IMR-90 (cell line): ENCODE results near the gene FREM3. TPM values are rescaled to one million over a fixed set of nuclear protein-coding genes. Genes with fewer than 3 reads are reported as not detected.

Experiments used
- ATAC-seq: fragments of 200-7000 bp; cut with Tn5 transposase; 2 replicates; pipeline ENCODE4 v1.9.1; 2020; ENCODE audit warnings: low read depth, mild to moderate bottlenecking, moderate library complexity
- BruUV-seq: library from RNA; stranded (reverse); fragments of 400-500 nt; replicated peaks from 2 replicates; lab custom pipeline; 2021; lab: Mats Ljungman, UMichigan
- CTCF ChIA-PET: fragments of 300-600 bp; formaldehyde crosslinking; extraction: SDS; loops from one replicate; lab custom pipeline; 2021; ENCODE audit warnings: antibody characterized with exemption; lab: Yijun Ruan, JAX
- POLR2A ChIA-PET: fragments of 300-600 bp; sonication (Branson Sonifier 250); formaldehyde crosslinking; loops from one replicate; lab custom pipeline; 2022; ENCODE audit warnings: antibody characterized with exemption; ENCODE audit not compliant: unreplicated experiment; lab: Charles Lee
- DNase-seq: peaks from one replicate; pipeline ENCODE4 v3.0.0; 2013
- H2AFZ ChIP-seq: replicated peaks from 2 replicates; pipeline ENCODE3; 2013; ENCODE audit warnings: low read length, mild to moderate bottlenecking; ENCODE audit not compliant: poor library complexity
- H2AK5ac ChIP-seq: 2 replicates; pipeline ENCODE4 v1.6.1; 2013; ENCODE audit warnings: low read depth, low read length, inconsistent platforms
- H2AK9ac ChIP-seq: replicated peaks from 2 replicates; pipeline ENCODE3; 2013; ENCODE audit warnings: mild to moderate bottlenecking, low read depth, low read length, moderate library complexity; ENCODE audit not compliant: poor library complexity
- H2BK120ac ChIP-seq: 2 replicates; pipeline ENCODE4 v1.6.1; 2013; ENCODE audit warnings: low read depth, low read length, inconsistent platforms
- H2BK15ac ChIP-seq: 3 replicates; pipeline ENCODE4 v1.6.1; 2013; ENCODE audit warnings: low read depth, low read length, inconsistent platforms
- H2BK20ac ChIP-seq: 2 replicates; pipeline ENCODE4 v1.6.1; 2013; ENCODE audit warnings: low read depth, mild to moderate bottlenecking, inconsistent platforms, low read length, moderate library complexity
- H2BK5ac ChIP-seq: 2 replicates; pipeline ENCODE4 v1.6.1; 2013; ENCODE audit warnings: mild to moderate bottlenecking, low read depth, low read length, inconsistent platforms; ENCODE audit not compliant: poor library complexity, severe bottlenecking
- H3K14ac ChIP-seq: replicated peaks from 2 replicates; pipeline ENCODE4 v1.6.1; 2013; ENCODE audit warnings: low read depth, low read length, inconsistent platforms
- H3K18ac ChIP-seq: 2 replicates; pipeline ENCODE4 v1.6.1; 2013; ENCODE audit warnings: low read depth, low read length, control low read depth
- H3K23ac ChIP-seq: 2 replicates; pipeline ENCODE4 v1.6.1; 2013; ENCODE audit warnings: low read depth, low read length, inconsistent platforms
- H3K27ac ChIP-seq: 2 replicates; pipeline ENCODE4 v1.5.1; 2013; ENCODE audit warnings: mild to moderate bottlenecking, control low read depth, low read length; ENCODE audit not compliant: insufficient read depth
- H3K27me3 ChIP-seq: 2 replicates; pipeline ENCODE4 v1.6.1; 2013; ENCODE audit warnings: low read length; ENCODE audit not compliant: control insufficient read depth, insufficient read depth
- H3K36me3 ChIP-seq: 2 replicates; pipeline ENCODE4 v1.6.1; 2013; ENCODE audit warnings: low read length, mixed read lengths; ENCODE audit not compliant: control insufficient read depth, insufficient read depth
- H3K4ac ChIP-seq: 2 replicates; pipeline ENCODE4 v1.6.1; 2013; ENCODE audit warnings: low read depth, low read length, inconsistent platforms
- H3K4me1 ChIP-seq: 2 replicates; pipeline ENCODE4 v1.6.1; 2013; ENCODE audit warnings: low read length, mixed read lengths; ENCODE audit not compliant: control insufficient read depth, insufficient read depth
- H3K4me2 ChIP-seq: 2 replicates; pipeline ENCODE4 v1.6.1; 2013; ENCODE audit warnings: low read depth, mild to moderate bottlenecking, control low read depth, low read length, moderate library complexity
- H3K4me3 ChIP-seq: 2 replicates; pipeline ENCODE4 v1.5.1; 2013; ENCODE audit warnings: low read depth, mild to moderate bottlenecking, control low read depth, low read length, moderate library complexity; ENCODE audit not compliant: insufficient read depth
- H3K56ac ChIP-seq: 2 replicates; pipeline ENCODE4 v1.6.1; 2013; ENCODE audit warnings: low read length, inconsistent platforms; ENCODE audit not compliant: insufficient read depth; ENCODE audit errors: extremely low read depth
- H3K79me1 ChIP-seq, 2 experiments: 2 replicates each; pipeline ENCODE4 v1.6.1; 2013; ENCODE audit warnings: low read length in 2 of 2, inconsistent platforms in 1 of 2, low read depth in 1 of 2
- H3K9ac ChIP-seq: 2 replicates; pipeline ENCODE4 v1.6.1; 2013; ENCODE audit warnings: low read depth, low read length, control low read depth
- H3K9me1 ChIP-seq: 2 replicates; pipeline ENCODE4 v1.6.1; 2013; ENCODE audit warnings: low read length, inconsistent platforms; ENCODE audit not compliant: insufficient read depth
- H3K9me3 ChIP-seq: 2 replicates; pipeline ENCODE4 v1.6.1; 2013; ENCODE audit warnings: low read length; ENCODE audit not compliant: control insufficient read depth, insufficient read depth
- H4K20me1 ChIP-seq: 2 replicates; pipeline ENCODE4 v1.6.1; 2013; ENCODE audit warnings: low read length, inconsistent platforms; ENCODE audit not compliant: insufficient read depth
- H4K5ac ChIP-seq: 2 replicates; pipeline ENCODE4 v1.6.1; 2013; ENCODE audit warnings: mild to moderate bottlenecking, low read depth, low read length, control low read depth
- H4K8ac ChIP-seq, 2 experiments: 2 replicates each; pipeline ENCODE4 v1.6.1; 2013; ENCODE audit warnings: low read depth in 2 of 2, low read length in 2 of 2, control low read depth in 1 of 2, inconsistent platforms in 1 of 2
- H4K91ac ChIP-seq: 2 replicates; pipeline ENCODE4 v1.6.1; 2013; ENCODE audit warnings: low read depth, low read length, inconsistent platforms; ENCODE audit not compliant: insufficient read depth
- BHLHE40 ChIP-seq: fragments of 150-350 bp; IDR thresholded peaks from 2 replicates; pipeline ENCODE4 v1.6.1; 2016; ENCODE audit warnings: mild to moderate bottlenecking, low read depth, low read length
- CEBPB ChIP-seq: IDR thresholded peaks from 2 replicates; pipeline ENCODE4 v1.6.1; 2012; ENCODE audit warnings: low read depth, low read length, improper control_type of control experiment
- CHD1 ChIP-seq: IDR thresholded peaks from 2 replicates; pipeline ENCODE4 v1.6.1; 2012; ENCODE audit warnings: low read depth, low read length, improper control_type of control experiment
- FOS ChIP-seq: fragments of 150-350 bp; IDR thresholded peaks from 2 replicates; pipeline ENCODE4 v1.6.1; 2016; ENCODE audit warnings: low read depth, low read length
- MAFK ChIP-seq: IDR thresholded peaks from 2 replicates; pipeline ENCODE4 v1.6.1; 2012; ENCODE audit warnings: low read depth, low read length, improper control_type of control experiment
- MAZ ChIP-seq: IDR thresholded peaks from 2 replicates; pipeline ENCODE4 v1.6.1; 2012; ENCODE audit warnings: low read depth, mild to moderate bottlenecking, low read length, improper control_type of control experiment, moderate library complexity, borderline replicate concordance
- MXI1 ChIP-seq: IDR thresholded peaks from 2 replicates; pipeline ENCODE4 v1.6.1; 2012; ENCODE audit warnings: low read depth, mild to moderate bottlenecking, low read length, moderate library complexity, borderline replicate concordance
- NFE2L2 ChIP-seq: fragments of 150-350 bp; IDR thresholded peaks from 2 replicates; pipeline ENCODE4 v1.6.1; 2016; ENCODE audit warnings: low read depth, mild to moderate bottlenecking, low read length
- POLR2A ChIP-seq: IDR thresholded peaks from 2 replicates; pipeline ENCODE4 v1.6.1; 2012; ENCODE audit warnings: mild to moderate bottlenecking, low read depth, low read length
- RAD21 ChIP-seq: IDR thresholded peaks from 2 replicates; pipeline ENCODE4 v1.6.1; 2012; ENCODE audit warnings: low read length, improper control_type of control experiment
- RCOR1 ChIP-seq: IDR thresholded peaks from 2 replicates; pipeline ENCODE4 v1.6.1; 2012; ENCODE audit warnings: mild to moderate bottlenecking, low read length, improper control_type of control experiment; ENCODE audit not compliant: insufficient replicate concordance
- RFX5 ChIP-seq: IDR thresholded peaks from 2 replicates; pipeline ENCODE4 v1.8.0; 2012; ENCODE audit warnings: low read depth, mild to moderate bottlenecking, low read length, moderate library complexity
- SMC3 ChIP-seq: fragments of 150-350 bp; IDR thresholded peaks from 2 replicates; pipeline ENCODE4 v1.6.1; 2016; ENCODE audit warnings: low read depth, mild to moderate bottlenecking, antibody characterized with exemption, low read length, moderate library complexity
- WGBS, 2 experiments: methylation state at CpG; one replicate each; pipeline versions ENCODE4 v1.1.5 to v1.1.7; 2013; ENCODE audit warnings: missing lambda C conversion rate in 2 of 2; ENCODE audit not compliant: insufficient read length in 1 of 2; ENCODE audit errors: extremely low coverage in 2 of 2; 5-methylcytosine and 5-hydroxymethylcytosine counted together
- dilution Hi-C: fragments of 300-500 bp; cut with HindIII; formaldehyde crosslinking; loops from one replicate; pipeline ENCODE4 v1.14.3; 2018; ENCODE audit warnings: low sequenced_read_pairs; ENCODE audit not compliant: unreplicated experiment
- in situ Hi-C: fragments of 300-500 bp; cut with MboI; formaldehyde crosslinking; loops from 3 replicates; pipeline ENCODE4 v1.14.3; 2019; ENCODE audit warnings: low sequenced_read_pairs, inconsistent platforms, mixed read lengths
- intact Hi-C: fragments of 100-400 bp; cut with micrococcal nuclease; formaldehyde crosslinking; loops from 2 replicates; pipeline ENCODE4 v1.10.0; 2022
- polyA plus RNA-seq, 3 experiments: library from polyadenylated mRNA; depleted of rRNA; stranded (reverse); fragments of >200 nt; gene quantifications; 2 replicates each; pipeline ENCODE4 v1.2.3, GENCODE V29; 2012; ENCODE audit warnings: low replicate concordance in 1 of 3
- total RNA-seq: library from RNA; depleted of rRNA; stranded (reverse); fragments of >200 nt; gene quantifications from 2 replicates; pipeline ENCODE4 v1.2.3, GENCODE V29; 2012
- TF ChIP-seq, protein P1 (sequence below): fragments of 150-350 bp; IDR thresholded peaks from 2 replicates; pipeline ENCODE4 v1.6.1; 2017; ENCODE audit warnings: mild to moderate bottlenecking, antibody characterized with exemption, low read length, low read depth
- TF ChIP-seq, protein P2 (sequence below): fragments of 150-350 bp; IDR thresholded peaks from 2 replicates; pipeline ENCODE4 v1.6.1; 2016; ENCODE audit warnings: low read depth, mild to moderate bottlenecking, low read length, moderate library complexity, borderline replicate concordance
- TF ChIP-seq, protein P3 (sequence below): conservative IDR thresholded peaks from 2 replicates; pipeline ENCODE4 v1.5.1; 2012; ENCODE audit warnings: mild to moderate bottlenecking, low read depth, low read length, improper control_type of control experiment

Gene FREM3
- total and polyA plus RNA-seq, 2 of the 4 experiments (the other 2 are of a cell fraction): not detected

DNA sequence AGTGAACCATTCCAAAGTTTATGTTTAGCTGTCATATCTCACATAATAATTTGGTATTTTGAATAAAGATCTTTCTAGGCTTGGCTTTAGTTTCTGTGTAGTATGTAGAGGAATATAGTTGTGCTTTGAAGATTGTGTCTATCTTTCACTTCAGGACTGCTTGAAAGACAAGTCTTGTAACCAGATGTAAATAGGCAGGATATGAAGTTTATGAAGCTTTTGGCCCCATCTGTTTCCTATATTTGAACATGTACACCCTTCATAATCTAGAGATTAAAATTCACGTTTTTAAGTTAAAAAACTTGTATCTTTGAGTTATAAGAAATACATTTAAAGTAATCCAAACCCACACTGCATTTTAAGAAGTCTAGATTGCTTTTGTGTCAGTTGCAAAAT, 11.7 kb upstream of the FREM3 start:
- Histone ChIP-seq H3K4me3 (no peak overlapping the region), H2BK15ac (no peak overlapping the region), H2BK5ac (no peak overlapping the region), H2BK20ac (no peak overlapping the region), H2AFZ (no peak overlapping the region), H2BK120ac (no peak overlapping the region), H3K36me3 (no peaks in the 10 kb centered on the region), H3K4me1 (no peaks in the 10 kb centered on the region), H3K4ac (no peak overlapping the region), H4K5ac (no peak overlapping the region), H2AK9ac (no peak overlapping the region), H3K4me2 (no peak overlapping the region), H4K91ac (no peak overlapping the region), H4K8ac (no peak overlapping the region), H3K27me3 (no peaks in the 10 kb centered on the region), H3K9me1 (no peaks in the 10 kb centered on the region), H3K14ac (no peak overlapping the region), H3K9me3 (no peaks in the 10 kb centered on the region), H2AK5ac (no peak overlapping the region), H3K56ac (no peak overlapping the region), H3K18ac (no peak overlapping the region), H3K27ac (no peak overlapping the region), H3K9ac (no peak overlapping the region), H3K79me1 (no peaks in the 10 kb centered on the region), H3K23ac (no peak overlapping the region), H4K20me1 (no peaks in the 10 kb centered on the region)
- no peak for DNase-seq
- dilution Hi-C loops (no loop called here), in situ Hi-C loops (no loop called here), intact Hi-C loops (no loop called here)
- ChIA-PET POLR2A (no interaction called here), CTCF (no interaction called here)
- BruUV-seq: no TSS peak
- no CpG with 5 or more reads among the region's 1 CpG for WGBS, 2 experiments
- ATAC-seq: no peak
- TF ChIP-seq MAFK: no peak
- no peak for TF ChIP-seq MAZ
- TF ChIP-seq, protein P1, sequence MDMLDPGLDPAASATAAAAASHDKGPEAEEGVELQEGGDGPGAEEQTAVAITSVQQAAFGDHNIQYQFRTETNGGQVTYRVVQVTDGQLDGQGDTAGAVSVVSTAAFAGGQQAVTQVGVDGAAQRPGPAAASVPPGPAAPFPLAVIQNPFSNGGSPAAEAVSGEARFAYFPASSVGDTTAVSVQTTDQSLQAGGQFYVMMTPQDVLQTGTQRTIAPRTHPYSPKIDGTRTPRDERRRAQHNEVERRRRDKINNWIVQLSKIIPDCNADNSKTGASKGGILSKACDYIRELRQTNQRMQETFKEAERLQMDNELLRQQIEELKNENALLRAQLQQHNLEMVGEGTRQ: no peak
- no peak for TF ChIP-seq BHLHE40
- TF ChIP-seq RCOR1: no peak
- TF ChIP-seq SMC3: no peak
- TF ChIP-seq FOS: no peak
- TF ChIP-seq CHD1: no peak
- no peak for TF ChIP-seq POLR2A
- TF ChIP-seq, protein P2, sequence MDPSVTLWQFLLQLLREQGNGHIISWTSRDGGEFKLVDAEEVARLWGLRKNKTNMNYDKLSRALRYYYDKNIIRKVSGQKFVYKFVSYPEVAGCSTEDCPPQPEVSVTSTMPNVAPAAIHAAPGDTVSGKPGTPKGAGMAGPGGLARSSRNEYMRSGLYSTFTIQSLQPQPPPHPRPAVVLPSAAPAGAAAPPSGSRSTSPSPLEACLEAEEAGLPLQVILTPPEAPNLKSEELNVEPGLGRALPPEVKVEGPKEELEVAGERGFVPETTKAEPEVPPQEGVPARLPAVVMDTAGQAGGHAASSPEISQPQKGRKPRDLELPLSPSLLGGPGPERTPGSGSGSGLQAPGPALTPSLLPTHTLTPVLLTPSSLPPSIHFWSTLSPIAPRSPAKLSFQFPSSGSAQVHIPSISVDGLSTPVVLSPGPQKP: no peak
- TF ChIP-seq, protein P3, sequence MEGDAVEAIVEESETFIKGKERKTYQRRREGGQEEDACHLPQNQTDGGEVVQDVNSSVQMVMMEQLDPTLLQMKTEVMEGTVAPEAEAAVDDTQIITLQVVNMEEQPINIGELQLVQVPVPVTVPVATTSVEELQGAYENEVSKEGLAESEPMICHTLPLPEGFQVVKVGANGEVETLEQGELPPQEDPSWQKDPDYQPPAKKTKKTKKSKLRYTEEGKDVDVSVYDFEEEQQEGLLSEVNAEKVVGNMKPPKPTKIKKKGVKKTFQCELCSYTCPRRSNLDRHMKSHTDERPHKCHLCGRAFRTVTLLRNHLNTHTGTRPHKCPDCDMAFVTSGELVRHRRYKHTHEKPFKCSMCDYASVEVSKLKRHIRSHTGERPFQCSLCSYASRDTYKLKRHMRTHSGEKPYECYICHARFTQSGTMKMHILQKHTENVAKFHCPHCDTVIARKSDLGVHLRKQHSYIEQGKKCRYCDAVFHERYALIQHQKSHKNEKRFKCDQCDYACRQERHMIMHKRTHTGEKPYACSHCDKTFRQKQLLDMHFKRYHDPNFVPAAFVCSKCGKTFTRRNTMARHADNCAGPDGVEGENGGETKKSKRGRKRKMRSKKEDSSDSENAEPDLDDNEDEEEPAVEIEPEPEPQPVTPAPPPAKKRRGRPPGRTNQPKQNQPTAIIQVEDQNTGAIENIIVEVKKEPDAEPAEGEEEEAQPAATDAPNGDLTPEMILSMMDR: no peak
- no peak for TF ChIP-seq MXI1
- TF ChIP-seq CEBPB: no peak
- no peak for TF ChIP-seq NFE2L2
- TF ChIP-seq RAD21: no peak
- no peak for TF ChIP-seq RFX5
